GF-D8 (cell line): ENCODE measurements around the gene LYPLAL1.

ENCODE experiments used
- DNase-seq: peaks from one replicate; lab custom pipeline; 2025; lab: John Stamatoyannopoulos, UW

LYPLAL1 gene

GRCh38 chr1:219173758-219174459 lies at the start of gene LYPLAL1:
TSS of gene LYPLAL1 (plus strand) at chr1:219173878. CDS start at chr1:219173891, 13 bp downstream.
- peak; percentile 54 for DNase-seq

GRCh38 chr1:219124163-219124562 lies 49.5 kb upstream of the LYPLAL1 start:
- no peak for DNase-seq

GRCh38 chr1:219125342-219125741 lies 48.3 kb upstream of the LYPLAL1 start:
- DNase-seq = no peak

- no peak for DNase-seq
Observed at GRCh38 chr1:219126377-219126776, 47.3 kb upstream of the LYPLAL1 start.

GRCh38 chr1:219128957-219129356 lies 44.7 kb upstream of the LYPLAL1 start:
- no peak for DNase-seq

GRCh38 chr1:219130366-219130935 lies 43.2 kb upstream of the LYPLAL1 start:
- no peak for DNase-seq

GRCh38 chr1:219132939-219133338 lies 40.7 kb upstream of the LYPLAL1 start:
- no peak for DNase-seq

DNA sequence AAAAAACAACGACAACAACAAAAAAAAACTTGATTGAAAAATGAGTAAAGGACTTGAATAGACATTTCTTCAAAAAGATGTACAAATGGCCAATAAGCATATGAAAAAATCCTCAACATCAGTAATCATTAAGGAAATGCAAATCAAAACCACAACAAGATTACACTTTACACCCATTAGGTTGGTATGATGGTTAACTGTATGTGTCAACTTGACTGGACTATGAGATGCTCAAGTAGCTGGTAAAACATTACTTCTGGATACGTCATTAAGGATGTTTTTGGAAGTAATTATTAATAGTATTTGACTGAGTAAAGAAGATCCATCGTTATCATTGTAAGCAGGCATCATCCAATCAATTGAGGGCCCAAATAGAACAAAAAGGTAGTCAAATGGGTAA lies 34.9 kb upstream of the LYPLAL1 start:
- DNase-seq = no peak

DNA sequence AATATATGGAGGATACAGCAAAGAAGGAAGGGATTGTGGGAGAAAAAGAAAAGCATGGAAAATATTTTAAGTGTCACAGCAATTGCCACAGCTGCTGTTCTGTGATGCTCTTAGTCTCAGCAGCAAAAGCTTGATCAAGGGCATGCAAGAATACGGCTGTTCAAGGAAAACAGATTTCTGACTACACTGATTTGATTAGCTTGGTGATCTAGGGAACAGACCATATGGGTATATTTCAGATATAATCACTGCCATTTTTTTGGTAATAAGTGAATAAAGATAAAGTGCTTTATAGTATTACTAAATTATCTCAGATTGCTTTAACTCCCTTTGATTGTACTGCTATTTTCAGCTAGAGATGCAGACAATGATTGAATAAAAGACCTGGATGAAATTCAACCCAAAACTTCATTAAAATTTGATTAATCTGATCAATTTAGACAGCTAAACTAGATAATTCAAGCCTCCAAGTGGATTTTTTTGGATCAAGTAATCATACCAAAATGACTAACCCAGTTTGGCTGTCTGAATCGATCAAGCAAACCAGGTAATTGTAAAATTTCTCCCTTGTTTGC lies 33.3 kb upstream of the LYPLAL1 start:
- DNase-seq = no peak

GRCh38 chr1:219143735-219144134 lies 29.9 kb upstream of the LYPLAL1 start:
- no peak for DNase-seq

GRCh38 chr1:219144658-219145315 lies 28.9 kb upstream of the LYPLAL1 start:
- DNase-seq = peak; percentile 50

- no peak for DNase-seq
Observed at GRCh38 chr1:219147571-219148019, 26.1 kb upstream of the LYPLAL1 start.

DNA sequence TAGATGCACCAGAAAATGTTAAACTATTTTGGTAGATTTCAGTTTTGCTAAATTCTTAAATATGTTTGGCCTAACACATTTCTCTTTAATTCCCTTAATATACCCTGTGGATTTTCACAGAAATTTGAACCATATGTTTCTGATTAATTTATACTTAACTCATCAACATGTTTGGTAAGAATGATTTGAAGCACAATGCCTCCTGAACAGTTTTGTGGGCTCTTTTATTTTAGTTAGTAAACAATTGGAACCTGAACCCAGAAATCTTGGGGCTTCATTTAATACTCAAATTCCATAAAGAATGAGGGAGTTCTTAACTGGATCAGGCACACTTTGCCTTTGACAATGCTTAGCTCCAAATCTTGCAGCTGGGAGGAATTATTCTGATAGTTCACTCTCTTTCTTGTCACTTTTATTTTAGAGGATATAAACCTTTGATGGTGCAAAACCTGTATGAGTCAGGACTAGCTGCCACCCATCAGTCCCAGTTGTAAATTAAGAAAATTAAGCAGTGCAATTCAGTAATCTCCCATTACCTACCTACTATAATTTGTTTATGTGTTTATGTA lies 24.6 kb upstream of the LYPLAL1 start:
- no peak for DNase-seq

DNA sequence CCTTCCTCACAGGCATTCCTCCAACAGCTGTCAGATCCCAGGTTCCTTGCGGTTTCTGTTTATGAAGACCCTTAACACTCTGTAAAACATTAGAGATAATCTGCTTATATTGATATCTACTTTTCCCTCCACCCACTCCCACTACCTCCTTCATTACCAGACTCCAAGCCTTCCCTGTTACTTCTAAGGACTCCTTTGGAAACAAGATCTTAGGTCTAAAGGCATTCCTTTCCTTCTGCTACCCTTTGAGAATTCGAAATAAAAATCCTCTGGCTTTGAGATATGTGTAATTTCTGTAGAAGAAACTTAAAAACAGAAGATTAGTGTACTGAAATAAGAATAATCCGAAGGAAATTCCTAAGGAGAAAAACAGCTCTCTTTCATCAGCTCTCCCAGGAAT lies 23.7 kb upstream of the LYPLAL1 start:
- no peak for DNase-seq

GRCh38 chr1:219150913-219151312 lies 22.8 kb upstream of the LYPLAL1 start:
- DNase-seq = no peak

GRCh38 chr1:219151467-219151866 lies 22.2 kb upstream of the LYPLAL1 start:
- no peak for DNase-seq

GRCh38 chr1:219152751-219153150 lies 20.9 kb upstream of the LYPLAL1 start:
- no peak for DNase-seq

DNA sequence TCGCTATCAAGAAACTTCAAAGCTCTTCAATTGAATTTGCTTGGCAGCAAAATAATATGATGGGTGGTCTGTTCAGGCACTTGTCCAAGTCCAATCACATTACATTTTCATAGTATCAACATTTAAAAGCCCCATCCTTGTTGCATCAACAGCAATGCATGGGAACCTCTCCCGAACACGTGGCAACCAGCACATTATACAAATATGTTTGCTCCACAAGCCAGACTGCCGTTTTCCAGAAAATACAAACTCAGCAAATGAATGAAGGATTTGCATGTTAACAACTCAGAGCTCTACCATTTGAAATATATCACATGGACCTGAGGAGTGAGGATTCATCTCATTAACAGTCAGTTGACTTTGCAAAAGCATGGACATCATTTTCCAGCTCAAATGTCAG lies 20.0 kb upstream of the LYPLAL1 start:
- DNase-seq = no peak

DNA sequence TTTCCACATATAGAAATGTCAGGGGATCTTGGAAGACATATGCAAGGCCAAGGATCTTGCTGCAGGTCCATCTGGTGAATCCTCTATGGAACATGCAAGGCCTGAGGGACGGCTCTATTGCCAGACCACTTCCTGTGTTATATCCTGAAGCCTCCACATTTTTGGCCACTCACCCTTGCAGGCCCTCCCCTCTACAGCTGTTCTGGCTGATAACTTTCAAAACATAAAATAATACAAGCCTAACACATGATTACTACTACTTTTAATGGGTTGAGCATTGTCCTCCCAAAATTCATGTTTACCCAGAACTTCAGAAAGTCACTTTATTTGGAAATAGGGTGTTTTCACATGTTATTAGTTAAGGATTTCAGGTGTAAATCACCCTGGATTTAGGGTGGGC lies 18.5 kb upstream of the LYPLAL1 start:
- no peak for DNase-seq

GRCh38 chr1:219159946-219160645 lies 13.6 kb upstream of the LYPLAL1 start:
- DNase-seq = no peak

DNA sequence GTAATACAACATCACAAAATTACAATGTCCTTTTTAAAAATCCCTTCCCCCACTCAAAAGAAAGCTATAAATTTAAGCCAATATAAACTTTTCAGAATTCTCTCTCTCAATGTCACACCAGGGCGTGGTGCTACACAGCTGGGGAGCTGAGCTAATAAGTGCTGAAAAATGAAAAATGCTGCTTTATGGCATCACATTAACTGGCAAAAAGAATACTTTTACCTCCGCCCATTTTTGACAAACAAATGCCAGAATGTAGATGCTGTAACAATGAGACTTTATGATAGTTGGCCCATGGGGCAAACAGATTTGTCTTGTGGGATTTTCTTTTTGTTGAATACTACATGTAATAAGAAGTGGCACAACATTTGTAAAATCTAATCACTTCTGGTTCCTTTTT lies 12.7 kb upstream of the LYPLAL1 start:
- no peak for DNase-seq

DNA sequence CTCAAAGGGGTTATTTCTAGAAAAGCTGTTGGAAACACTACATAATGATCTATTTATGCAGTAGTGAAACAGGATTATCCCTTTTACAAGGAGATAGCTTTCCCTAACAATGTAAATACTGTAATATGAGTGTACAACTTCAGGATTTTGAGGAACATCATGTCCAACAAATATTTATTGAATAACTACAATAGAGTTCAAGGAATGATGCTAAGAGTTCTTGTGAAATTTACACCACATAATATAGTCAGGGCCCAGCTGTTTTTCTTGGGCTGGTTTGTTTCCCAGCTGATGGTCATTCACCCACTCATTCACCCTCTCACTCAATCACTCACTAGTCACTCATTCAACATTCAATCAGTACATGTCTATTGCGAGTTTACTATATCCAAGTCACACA lies 12.3 kb upstream of the LYPLAL1 start:
- no peak for DNase-seq
